GM19438 (cell line): ENCODE measurements around the gene SEC61B.
A peak's percentile ranks its signal among the peaks of the same experiment; 100 is the strongest.

Experiments
- ATAC-seq: cut with Tn5 transposase; IDR thresholded peaks from one replicate; pipeline ENCODE4 v1.9.1; 2021; ENCODE audit warnings: low read depth; ENCODE audit not compliant: unreplicated experiment

SEC61B gene

GRCh38 chr9:99221621-99222415 is at the start of gene SEC61B, which contains the start of gene ALG2:
TSS of gene SEC61B (plus strand) at chr9:99222282. CDS start at chr9:99222364, 82 bp downstream.
TSS of gene ALG2 (minus strand) at chr9:99221942. CDS start at chr9:99221894, 48 bp downstream.
- peak; percentile 88 for ATAC-seq

DNA sequence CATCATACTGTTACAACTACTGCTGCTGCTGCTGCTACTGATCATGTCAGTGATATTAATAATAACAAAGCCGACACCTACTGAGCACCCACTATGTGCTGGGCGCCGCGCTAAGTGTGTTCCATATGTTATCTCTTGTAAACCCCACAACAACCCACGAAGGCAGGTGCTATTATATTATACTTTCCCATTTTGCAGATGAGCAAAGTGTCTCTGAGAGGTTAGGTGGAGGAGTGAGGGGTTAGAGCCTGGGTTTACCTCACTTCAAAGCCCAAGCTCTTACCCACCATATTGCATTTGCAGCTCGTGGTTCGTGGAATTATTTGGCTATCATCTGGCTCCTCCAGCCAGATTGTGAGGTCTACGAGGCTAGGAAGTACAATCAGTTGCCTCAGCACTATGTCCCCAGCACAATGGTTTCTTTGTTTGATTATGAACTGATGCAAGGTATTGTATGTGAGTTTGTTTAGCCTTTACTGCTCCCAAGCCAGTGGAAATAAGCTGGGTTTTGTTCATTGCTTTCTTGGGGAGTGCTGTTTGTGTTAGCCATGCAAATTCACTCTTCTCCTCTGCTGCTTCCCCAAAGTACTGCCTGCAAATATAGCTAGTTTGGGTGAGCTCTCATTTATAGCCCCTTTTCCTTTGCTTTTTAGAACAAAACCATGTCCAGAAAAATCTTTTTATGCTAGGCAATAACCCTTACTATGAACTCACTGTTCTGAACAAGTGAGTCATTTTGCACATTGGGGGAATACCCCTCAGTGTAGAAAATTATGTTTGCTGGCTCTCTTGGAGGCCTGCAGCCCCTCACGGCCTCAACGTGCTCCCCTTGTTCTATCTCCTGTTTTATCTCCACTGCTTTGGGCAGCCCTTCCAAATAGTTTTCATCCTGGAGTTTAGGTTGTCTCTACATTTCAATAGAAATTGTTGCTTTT is 48.2 kb upstream of the SEC61B start:
- no peak for ATAC-seq

DNA sequence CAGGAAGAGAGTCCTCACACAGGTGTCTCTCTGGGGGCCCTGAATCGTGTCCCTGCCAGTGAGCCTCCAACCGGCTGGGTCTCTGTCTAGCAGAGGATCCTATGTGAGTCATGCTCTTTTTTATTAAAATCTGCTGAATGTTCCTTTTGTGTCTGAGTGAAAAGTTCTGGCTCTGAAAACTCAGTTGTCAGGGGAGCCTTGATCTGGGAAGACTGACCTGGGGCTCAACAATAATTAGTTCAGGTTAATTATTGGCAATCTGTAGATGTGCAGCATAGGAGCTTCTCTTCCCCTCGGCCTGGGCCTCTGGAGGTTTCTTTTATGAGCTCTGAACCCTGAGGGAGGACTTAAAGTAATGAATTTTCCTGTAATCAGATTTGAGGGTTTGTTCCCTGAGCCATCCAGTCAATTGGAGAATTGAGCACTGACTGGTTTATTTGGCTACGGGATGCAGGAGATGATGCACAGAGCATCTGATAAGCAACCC is 45.5 kb upstream of the SEC61B start:
- no peak for ATAC-seq

- ATAC-seq, result no peak
These were observed 44.3 kb upstream of the SEC61B start for GRCh38 chr9:99177576-99178366.

DNA sequence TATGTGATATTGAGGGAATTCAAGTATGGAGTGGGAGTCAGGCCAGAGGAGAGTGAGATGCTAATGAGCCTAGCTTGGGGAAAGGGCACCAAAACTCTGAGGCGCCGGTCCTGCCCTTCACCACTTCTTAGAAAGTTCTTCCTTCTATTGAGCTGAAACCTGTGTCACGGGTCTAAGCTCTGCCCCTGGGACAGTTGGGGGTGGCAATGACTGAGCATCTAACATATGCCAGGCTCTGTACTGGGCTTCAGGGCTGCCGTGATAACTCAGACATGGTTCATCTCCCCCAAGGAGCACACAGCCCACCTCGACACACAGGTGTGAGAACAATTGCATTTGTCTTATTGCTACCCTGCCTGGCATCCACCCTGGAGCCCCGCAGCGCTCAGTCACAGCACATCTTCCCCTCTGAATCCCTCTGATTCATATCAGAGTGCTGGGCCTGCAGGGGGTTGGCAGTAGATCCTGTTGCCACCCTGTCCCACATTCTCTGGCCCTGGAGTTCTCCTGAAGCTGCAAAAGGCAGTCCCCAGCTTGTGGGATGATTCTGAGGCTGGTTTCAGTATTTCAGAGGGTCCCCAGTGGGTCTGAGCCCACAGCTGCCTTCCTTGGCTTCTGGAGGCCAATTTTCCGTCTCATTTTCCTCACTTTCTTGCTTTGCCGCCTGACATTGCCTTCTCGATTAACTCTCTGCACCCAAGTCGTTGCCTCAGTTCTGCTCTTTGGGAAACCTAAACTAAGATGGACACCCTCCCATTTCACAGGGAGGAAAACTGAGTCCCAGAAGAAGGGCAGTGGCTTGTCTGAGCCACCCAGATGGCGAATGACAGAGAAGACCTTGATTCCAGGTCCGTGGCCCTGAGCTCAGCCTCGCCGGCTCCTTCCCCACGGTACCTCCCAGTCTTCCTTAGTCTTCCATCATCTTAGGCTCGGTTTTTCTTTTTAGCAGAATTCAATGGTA is 42.9 kb upstream of the SEC61B start:
- ATAC-seq, result no peak

DNA sequence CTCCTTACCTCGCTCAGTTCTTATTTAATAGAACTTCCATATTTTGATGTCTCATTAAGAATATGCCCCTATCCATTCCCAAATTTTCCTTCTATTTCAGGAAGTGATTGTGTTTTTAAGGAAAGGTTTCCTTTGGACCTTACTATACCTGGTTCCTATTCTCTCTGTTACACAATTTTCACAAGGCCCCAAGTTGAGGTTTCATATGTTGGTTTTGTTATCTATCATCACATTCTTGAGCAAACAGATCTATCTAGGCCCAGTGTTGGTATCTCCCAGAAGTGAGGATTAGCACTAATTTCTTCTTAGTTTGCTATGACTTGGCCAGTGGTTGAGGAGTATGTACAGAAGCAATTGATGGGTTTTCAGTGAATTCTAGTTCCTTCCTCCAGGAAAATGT is 41.9 kb upstream of the SEC61B start:
- no peak for ATAC-seq

GRCh38 chr9:99180662-99181061 is 41.4 kb upstream of the SEC61B start:
- ATAC-seq, result no peak

- no peak for ATAC-seq
These were observed 40.9 kb upstream of the SEC61B start for GRCh38 chr9:99181206-99181605.

DNA sequence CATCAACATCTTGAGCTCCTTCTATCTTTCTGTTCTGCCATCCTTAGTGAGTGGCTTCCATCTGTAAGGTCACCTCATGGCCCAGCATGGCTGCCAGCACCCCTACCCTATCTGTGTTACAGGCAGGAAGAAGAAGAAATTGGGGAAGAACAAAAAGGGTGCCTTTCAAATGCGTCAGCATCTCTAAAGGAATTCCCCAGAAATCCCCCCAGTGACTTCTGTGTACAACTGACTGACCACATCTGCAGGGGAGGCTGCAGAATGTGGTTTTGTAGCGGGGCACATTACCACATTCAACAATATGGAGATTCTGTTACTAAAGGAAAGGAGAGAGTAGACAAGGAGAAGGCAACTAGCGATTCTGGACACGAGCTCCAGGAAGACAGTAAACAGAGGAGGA is 40.5 kb upstream of the SEC61B start:
- no peak for ATAC-seq

GRCh38 chr9:99182356-99182755 is 39.7 kb upstream of the SEC61B start:
- ATAC-seq, result no peak

- ATAC-seq, result no peak
These were observed 38.5 kb upstream of the SEC61B start for GRCh38 chr9:99183616-99184015.

GRCh38 chr9:99184110-99184474 is 38.0 kb upstream of the SEC61B start:
- ATAC-seq, result no peak

DNA sequence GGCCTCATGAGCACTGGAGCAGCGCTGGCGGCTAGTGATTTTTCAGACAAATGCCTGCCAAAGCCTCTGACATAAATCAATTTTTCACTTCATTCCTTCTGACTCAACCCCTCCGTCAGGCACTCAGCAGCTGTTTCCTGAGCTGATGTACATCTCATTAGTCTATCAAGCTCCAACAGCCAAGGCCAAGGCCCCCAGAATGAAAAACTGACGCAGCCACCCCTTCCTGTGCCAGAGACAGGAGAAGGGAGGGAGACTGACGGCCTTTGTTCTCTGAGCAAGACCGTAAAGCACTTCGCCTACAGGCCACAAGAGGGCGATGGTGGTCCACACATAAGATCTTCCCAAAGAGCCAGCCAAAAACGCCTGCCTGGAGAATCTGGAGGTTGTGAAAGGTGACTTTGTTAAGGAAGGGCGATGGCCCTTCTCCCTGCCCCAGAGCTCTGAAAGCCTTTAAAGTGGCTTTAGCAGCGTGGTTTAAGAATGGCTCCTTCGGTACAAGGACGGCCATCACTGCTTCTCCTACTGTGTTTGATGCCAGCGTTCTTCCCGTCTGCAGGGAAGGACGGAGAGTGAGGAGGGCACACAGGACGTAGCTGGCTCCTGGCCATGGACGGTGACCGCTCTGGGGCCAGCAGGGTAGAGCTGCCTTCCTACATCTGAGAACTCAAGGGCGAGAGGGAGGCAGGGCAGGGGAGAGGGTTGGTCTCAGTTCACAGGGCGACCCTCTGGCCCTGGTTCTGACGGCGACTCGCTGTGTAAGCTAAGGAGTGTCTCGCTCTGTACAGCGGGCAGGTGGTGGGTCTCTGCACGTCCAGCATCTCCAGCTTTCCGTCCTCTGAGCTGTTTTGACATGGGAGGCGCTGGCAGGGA is 37.4 kb upstream of the SEC61B start:
- ATAC-seq, result peak; percentile 49

DNA sequence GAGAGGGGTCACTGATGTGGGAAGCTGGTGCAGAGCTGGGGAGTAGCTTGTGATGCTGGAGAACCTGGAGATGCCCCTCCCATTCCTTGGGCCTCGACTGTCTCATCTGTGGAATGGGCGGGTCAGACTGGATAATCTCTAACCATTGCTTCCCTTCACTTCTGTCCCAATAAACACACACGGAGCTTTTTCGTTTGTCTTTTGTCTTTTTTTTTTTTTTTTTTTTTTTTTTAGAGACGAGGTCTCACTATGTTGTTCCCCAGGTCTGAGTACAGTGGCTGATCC is 36.8 kb upstream of the SEC61B start:
- no peak for ATAC-seq

DNA sequence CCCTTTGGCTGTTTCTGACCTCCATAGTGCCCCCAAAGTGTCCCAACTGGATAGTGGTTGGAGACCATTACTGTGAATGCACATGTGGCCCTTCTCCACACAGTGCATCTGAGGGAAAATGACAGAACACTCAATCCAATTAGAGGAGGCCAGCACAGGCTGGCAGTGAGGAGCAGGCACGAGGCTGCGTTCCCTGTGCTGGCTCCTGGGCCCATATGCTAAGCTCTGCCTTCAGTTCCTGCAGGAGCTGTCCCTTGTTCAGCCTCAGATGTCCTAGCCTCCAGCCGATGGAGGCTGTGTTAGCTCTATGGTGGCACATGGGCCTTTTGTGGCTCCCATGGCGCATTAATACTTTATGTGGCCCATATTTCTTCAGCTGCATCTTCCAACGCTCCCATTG is 36.1 kb upstream of the SEC61B start:
- ATAC-seq, result no peak

GRCh38 chr9:99187311-99187710 is 34.8 kb upstream of the SEC61B start:
- no peak for ATAC-seq

GRCh38 chr9:99189186-99189585 is 32.9 kb upstream of the SEC61B start:
- no peak for ATAC-seq

- ATAC-seq, result no peak
These were observed 32.0 kb upstream of the SEC61B start for GRCh38 chr9:99189887-99190596.
